Measurements from ENCODE around the gene CCL14.

Gene CCL14

DNA sequence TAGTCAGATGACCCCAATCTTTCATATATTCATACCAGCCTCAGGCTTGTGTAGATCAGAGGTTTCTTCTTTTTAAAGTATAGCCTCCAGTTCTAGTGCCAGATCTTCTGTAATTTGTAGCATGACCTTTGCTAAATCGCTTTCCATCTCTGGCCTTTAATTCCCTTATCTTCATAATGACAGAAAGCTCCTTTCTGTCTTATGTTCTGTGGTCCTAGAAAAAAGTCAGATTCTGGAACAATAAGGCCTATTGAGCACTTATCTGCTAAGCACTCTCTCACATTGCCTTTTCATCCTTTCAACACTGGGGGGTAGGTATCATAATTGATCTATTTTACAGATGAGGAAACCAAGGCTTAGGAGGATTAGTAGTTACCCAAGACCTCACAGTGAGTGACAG, 14.5 kb downstream of the CCL14 start:
- no peak overlapping the region for H3K4me3 ChIP-seq (ENCODE audit: low read depth in 1 of 2, low read length in 1 of 2)
- no peaks in the 10 kb centered on the region for H3K4me1 ChIP-seq (ENCODE audit: control insufficient read depth in 1 of 2, insufficient read depth in 1 of 2, low read depth in 1 of 2, low read length in 1 of 2)
- H3K27me3 ChIP-seq = no peaks in the 10 kb centered on the region
- H3K9me3 ChIP-seq = no peaks in the 10 kb centered on the region
- H3K27ac ChIP-seq = no peak overlapping the region
- TF ChIP-seq, protein P1, sequence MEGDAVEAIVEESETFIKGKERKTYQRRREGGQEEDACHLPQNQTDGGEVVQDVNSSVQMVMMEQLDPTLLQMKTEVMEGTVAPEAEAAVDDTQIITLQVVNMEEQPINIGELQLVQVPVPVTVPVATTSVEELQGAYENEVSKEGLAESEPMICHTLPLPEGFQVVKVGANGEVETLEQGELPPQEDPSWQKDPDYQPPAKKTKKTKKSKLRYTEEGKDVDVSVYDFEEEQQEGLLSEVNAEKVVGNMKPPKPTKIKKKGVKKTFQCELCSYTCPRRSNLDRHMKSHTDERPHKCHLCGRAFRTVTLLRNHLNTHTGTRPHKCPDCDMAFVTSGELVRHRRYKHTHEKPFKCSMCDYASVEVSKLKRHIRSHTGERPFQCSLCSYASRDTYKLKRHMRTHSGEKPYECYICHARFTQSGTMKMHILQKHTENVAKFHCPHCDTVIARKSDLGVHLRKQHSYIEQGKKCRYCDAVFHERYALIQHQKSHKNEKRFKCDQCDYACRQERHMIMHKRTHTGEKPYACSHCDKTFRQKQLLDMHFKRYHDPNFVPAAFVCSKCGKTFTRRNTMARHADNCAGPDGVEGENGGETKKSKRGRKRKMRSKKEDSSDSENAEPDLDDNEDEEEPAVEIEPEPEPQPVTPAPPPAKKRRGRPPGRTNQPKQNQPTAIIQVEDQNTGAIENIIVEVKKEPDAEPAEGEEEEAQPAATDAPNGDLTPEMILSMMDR (IDR thresholded peaks at IDR 0.05) = no peak
- no peaks in the 10 kb centered on the region for H3K36me3 ChIP-seq

DNA sequence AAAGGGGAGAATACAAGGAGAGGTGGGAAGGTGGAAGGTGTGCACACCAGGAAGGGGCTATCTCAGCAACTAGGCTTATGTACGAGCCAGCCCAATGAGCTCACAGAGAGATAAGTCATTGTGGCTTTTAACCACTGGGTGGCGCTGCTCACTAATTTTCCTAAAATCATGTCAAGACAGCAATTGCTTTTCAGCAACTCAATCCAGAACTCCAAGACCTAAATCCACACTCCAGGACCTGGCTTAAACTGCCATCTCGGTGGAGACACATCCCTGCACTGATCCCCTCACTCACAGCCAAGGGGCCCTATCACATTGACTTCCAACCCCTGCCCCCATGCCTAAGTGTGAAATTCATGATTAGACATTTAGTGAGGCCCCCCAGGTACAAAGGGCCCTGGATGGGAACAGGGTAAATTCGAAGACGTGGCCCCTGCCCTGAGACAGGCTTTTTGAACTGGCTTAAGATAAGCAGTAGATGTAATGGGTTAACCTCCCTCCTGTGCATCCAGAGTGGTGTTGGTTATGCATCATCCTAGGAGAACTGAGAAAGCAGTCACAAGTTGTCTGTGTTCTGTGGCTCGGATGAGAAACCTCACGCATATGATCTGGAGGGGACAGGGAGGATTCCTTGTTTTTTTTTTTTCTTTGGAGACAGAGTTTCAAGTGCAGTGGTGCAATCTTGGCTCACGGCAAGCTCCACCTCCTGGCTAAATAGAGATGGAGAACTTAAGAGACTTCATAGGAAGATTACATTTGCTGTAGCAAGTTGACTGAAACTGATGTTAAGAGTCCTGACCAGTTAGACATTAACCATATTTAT, 16.8 kb downstream of the CCL14 start:
- TF ChIP-seq, protein P1 (IDR thresholded peaks at IDR 0.05) = peak; percentile 71
- no peak overlapping the region for H3K27ac ChIP-seq
- no peak overlapping the region for H3K4me3 ChIP-seq (ENCODE audit: low read depth in 1 of 2, low read length in 1 of 2)
- H3K27me3 ChIP-seq = no peaks in the 10 kb centered on the region
- H3K9me3 ChIP-seq = no peaks in the 10 kb centered on the region
- H3K4me1 ChIP-seq (ENCODE audit: control insufficient read depth in 1 of 2, insufficient read depth in 1 of 2, low read depth in 1 of 2, low read length in 1 of 2) = no peaks in the 10 kb centered on the region
- no peaks in the 10 kb centered on the region for H3K36me3 ChIP-seq

DNA sequence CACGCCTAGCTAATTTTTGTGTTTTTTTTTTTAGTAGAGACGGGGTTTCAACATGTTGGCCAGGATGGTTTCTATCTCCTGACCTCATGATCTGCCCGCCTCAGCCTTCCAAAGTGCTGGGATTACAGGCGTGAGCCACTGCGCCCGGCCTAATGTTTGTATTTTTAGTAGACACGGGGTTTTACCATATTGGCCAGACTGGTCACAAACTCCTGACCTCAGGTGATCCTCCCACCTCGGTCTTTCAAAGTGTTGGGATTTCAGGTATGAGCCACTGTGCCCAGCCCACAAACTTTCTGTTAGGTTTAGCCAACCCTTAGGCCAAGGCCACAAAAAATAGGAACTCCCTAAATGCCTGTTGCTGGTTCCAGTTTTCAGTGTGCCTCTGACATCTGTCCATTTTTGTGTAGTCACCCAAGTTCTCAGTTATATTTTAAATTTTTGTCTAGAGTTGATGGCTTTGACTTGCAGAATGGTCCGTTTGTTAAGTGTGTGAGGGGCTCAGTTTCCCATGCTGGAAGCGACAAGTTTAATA, 17.9 kb downstream of the CCL14 start:
- TF ChIP-seq, protein P1 (IDR thresholded peaks at IDR 0.05) = no peak
- no peaks in the 10 kb centered on the region for H3K4me1 ChIP-seq (ENCODE audit: control insufficient read depth in 1 of 2, insufficient read depth in 1 of 2, low read depth in 1 of 2, low read length in 1 of 2)

DNA sequence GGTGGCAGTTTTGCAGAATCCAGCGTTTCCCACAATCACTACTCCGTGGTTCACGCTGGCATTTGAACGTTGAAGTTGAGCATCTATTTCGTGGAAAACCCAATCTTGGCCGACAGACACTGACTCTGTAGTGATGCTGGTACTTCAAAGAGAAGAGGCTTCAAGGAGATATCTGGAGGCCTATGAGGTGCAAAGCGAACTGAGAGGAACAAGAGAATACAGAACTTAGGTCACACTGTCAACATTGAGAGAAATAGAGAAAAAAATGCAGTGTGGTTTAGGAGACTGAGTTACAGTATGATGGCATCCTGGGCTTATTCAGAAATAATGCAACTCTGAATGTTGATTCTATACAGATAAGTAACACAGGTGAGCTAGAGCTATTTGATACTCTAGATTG, 21.3 kb downstream of the CCL14 start:
- TF ChIP-seq, protein P1 (IDR thresholded peaks at IDR 0.05) = no peak
- no peak overlapping the region for H3K4me3 ChIP-seq (ENCODE audit: low read depth in 1 of 2, low read length in 1 of 2)
- H3K4me1 ChIP-seq (ENCODE audit: control insufficient read depth in 1 of 2, insufficient read depth in 1 of 2, low read depth in 1 of 2, low read length in 1 of 2) = no peaks in the 10 kb centered on the region
- H3K27me3 ChIP-seq = no peaks in the 10 kb centered on the region
- H3K9me3 ChIP-seq = no peaks in the 10 kb centered on the region
- no peak overlapping the region for H3K27ac ChIP-seq
- H3K36me3 ChIP-seq = no peaks in the 10 kb centered on the region

More for the DNA sequence above, 17.9 kb downstream of the CCL14 start:
- Histone ChIP-seq H3K27ac (no peak overlapping the region), H3K27me3 (no peaks in the 10 kb centered on the region), H3K4me3 (ENCODE audit: low read depth in 1 of 2, low read length in 1 of 2) (no peak overlapping the region), H3K36me3 (no peaks in the 10 kb centered on the region), H3K9me3 (no peaks in the 10 kb centered on the region)

DNA sequence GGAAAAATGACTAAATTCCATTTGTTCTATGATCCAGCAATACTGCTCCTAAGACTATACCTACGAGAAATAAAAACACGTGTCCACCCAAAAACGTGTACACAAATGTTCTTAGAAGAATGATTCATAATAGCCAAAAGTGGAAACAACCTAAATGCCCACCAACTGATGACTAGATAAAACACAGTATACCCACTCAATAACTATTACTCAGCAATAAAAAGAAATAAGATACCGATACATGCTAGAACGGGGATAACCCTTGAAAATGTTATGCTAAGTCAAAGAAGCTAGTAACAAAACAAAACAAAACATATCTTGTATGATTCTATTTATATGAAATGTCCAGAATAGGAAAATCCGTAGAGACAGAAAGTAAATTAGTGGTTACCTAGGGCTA, 22.9 kb downstream of the CCL14 start:
- TF ChIP-seq, protein P1 (IDR thresholded peaks at IDR 0.05) = no peak
- Histone ChIP-seq H3K36me3 (no peaks in the 10 kb centered on the region), H3K27me3 (peaks cover 6% of the 10 kb centered on the region), H3K9me3 (no peaks in the 10 kb centered on the region), H3K27ac (no peak overlapping the region), H3K4me3 (ENCODE audit: low read depth in 1 of 2, low read length in 1 of 2) (no peak overlapping the region), H3K4me1 (ENCODE audit: control insufficient read depth in 1 of 2, insufficient read depth in 1 of 2, low read depth in 1 of 2, low read length in 1 of 2) (no peaks in the 10 kb centered on the region)
